NCI-H345 (cell line): Measurements from ENCODE around the gene LMF2.
"Not testable (repeated sequence)": the region's sequence is repeated elsewhere in the genome, so short reads cannot be mapped to it uniquely, and the experiment has no call there.

Source experiments
- DNase-seq: peaks from one replicate; lab custom pipeline; 2025; lab: John Stamatoyannopoulos, UW

The LMF2 gene

DNA sequence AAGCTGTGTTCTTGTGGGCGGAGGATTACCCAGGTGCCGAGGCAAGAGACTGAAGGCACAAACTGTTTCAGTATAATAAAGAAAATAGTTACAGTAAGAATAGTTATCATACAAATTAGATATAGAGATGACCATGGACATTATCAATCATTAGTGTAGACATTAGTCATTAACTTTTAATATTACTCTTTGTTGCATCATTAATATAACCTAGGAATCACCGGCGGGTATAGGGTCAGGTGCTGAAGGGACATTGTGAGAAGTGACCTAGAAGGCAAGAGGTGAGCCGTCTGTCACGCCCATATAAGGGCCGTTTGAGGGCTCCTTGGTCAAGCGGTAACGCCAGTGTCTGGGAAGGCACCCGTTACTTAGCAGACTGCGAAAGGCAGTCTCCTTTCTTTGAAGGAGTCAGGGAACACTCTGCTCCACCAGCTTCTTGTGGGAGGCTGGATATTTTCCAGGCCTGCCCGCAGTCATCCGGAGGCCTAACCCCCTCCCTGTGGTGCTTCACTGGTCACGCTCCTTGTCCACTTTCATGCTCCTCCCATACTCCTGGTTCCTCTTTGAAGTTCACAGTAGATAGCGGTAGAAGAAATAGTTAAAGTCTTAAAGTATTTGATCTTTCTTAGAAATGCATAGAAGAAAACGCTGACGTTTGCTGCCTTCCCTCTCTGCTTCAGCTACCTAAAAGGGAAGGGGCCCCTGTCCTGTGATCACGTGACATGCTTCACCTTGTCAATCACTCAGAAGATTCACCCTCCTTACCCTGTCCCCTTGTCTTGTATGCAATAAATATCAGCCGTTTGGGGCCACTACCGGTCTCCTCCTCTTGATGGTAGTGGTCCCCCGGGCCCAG is 26.6 kb upstream of the LMF2 start:
- DNase-seq = not testable (repeated sequence)

- no peak for DNase-seq
Measured at GRCh38 chr22:50532824-50533796, 25.6 kb upstream of the LMF2 start.

DNA sequence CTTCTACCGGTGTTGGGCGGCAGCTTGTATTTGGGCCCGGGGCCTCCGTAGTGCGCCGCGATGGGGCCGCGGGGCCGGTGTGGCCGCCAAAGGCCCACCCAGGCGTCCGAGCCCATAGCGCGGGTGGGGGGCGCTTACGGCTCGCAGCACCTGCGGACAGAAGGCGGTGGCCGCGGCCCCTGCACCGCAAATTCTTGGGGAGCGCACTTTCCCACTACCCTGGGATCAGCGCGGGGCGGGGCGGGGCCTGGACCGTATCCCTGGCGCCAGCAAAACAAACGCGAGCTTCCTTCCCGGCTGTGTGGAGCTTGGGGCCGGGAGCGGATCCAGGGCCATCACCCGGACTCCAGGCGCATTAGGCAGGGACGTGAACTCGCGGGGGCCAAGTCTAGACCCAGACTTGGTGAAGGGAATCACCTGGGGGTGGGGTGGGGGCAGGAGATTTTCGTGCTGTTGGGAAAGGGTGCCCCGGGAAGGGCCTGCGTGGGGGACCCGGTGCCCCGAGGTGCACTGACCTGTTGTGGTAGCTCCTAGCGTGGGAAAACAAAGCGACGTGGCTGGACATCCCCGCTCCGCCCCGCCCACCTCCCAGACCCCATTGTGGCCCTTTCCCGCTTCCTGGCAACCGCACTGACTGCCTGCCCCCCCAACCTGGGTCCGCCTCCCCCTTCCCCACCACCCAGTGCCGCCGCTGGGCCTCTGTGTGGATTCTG is 24.6 kb upstream of the LMF2 start:
- peak; percentile 39 for DNase-seq

GRCh38 chr22:50531546-50531961 is 24.1 kb upstream of the LMF2 start:
- peak; percentile 30 for DNase-seq

- DNase-seq = peak; percentile 34
Measured at GRCh38 chr22:50530877-50531545, 23.5 kb upstream of the LMF2 start.

GRCh38 chr22:50530580-50530876 is 23.0 kb upstream of the LMF2 start:
- no peak for DNase-seq

GRCh38 chr22:50529897-50530579 is 22.5 kb upstream of the LMF2 start, which contains the start of gene TYMP:
Gene TYMP, minus strand, starts transcription at chr22:50530012. Its CDS starts 303 bp downstream, at chr22:50529709.
- peak; percentile 8 for DNase-seq

GRCh38 chr22:50529416-50529896 is 22.0 kb upstream of the LMF2 start:
- no peak for DNase-seq

DNA sequence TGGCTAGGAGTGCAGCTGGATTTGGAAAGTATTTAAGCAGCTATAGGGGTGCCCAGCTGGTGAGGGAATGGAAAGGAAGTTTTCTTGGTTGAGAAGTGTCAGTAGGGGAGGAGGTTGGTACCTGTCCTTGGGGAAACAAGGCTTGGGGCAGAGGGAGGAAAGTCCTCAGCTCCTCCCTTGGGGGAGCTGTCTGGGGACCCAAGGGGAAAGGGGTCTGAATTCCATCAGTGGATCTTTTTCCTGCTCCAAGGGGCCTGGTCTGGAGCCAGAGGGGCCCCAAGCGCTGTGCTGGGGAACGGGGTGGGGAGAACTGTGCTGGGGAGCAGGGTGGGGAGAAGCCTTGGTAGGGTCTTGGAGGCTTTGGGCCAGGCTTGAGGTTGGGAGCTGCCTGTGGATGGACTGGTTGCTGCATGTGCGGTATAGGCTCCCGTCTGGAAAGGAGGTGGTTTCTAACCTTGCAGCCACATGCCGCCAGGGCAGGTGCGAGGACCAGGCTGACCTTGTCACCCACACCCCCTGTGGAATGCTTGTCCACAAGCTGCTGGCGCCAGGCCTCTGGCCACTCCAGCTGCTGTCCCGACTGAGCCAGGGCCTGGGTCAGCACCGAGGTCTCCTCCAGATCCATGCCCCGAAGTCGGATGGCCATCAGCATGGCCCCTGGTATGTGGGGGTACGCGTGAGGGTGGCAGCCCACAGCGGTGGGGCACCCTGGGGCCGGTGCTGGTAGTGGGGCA is 21.3 kb upstream of the LMF2 start:
- peak; percentile 8 for DNase-seq

- DNase-seq = no peak
Measured at GRCh38 chr22:50527921-50528681, 20.6 kb upstream of the LMF2 start.

GRCh38 chr22:50526834-50527801 is 19.6 kb upstream of the LMF2 start:
- DNase-seq = peak; percentile 13

GRCh38 chr22:50526108-50526833 is 18.8 kb upstream of the LMF2 start:
- DNase-seq = peak; percentile 70

DNA sequence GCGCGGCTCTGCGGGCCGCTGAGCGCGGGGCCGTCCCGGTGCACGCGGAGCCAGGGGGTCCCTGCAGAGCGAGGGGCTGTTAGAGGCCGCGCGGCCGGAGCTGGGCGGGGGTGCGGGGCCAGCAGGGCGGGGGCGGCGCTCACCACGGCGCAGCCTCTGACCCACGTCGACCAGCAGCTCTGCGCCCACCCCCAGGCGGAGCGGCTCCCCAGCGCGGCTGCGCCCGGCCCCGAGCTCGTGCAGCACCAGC is 18.3 kb upstream of the LMF2 start:
- DNase-seq = no peak

DNA sequence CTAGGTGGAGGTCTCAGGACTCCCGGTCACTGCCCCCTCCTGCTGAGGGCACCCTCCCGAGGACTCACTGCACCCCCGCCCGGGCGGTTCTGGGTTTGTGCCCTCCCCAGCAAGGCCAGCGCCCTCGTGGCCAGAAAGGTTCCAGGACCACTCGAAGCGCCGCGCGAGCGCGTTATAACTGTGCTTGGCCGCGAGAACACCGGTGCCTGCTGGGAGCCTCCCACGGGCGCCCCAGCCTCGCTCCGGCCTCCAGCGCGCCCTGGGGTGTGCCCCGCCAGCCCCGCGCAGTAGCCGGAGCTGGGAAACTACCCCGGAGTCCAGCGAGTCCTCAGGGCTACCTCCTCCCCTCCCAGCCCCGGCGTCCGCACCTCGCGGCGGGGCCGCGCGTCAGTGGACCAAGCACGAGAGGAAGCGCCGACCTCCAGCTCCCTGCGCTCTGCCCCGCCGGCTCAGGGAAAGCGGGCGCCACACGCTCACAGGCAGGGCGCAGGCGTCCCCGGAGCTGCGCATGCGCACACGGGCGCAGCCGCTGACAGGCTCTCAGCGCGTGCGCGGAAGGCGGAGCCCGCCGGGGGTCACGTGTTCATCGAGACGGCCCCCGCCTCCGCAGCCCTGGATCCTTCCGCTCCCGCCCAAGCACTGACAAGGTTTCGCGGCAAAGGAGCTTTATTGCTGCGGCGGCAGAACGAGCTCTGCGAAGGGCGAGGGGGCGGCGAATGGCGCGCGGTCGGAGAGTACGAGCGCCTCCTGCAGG is 17.8 kb upstream of the LMF2 start, which contains the start of gene SCO2:
Gene SCO2 (minus strand): TSS at position 495 of the 754 bp plus-strand sequence. CDS start 1,187 bp downstream, outside the sequence.
- peak; percentile 92 for DNase-seq

DNA sequence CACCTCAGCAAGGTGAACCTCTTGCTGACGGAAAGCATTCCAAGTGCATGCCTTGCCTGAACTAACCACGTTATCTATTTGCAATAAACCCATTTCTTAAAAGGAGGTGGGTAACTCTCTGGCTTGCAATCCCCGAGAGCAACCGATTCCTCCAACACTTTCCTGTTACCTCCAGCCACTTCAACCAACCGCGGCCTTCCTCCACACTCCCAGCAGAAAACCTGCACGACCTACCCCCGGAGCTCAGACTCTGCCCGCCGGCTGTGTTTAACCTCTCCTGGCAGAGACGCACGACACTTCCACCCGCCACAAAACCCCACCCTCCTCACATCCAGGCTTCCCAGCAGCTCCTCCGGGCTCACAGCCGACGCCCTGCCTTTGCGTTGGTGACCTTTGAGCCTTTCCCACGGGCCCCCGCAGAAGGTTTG is 17.2 kb upstream of the LMF2 start:
- no peak for DNase-seq

DNA sequence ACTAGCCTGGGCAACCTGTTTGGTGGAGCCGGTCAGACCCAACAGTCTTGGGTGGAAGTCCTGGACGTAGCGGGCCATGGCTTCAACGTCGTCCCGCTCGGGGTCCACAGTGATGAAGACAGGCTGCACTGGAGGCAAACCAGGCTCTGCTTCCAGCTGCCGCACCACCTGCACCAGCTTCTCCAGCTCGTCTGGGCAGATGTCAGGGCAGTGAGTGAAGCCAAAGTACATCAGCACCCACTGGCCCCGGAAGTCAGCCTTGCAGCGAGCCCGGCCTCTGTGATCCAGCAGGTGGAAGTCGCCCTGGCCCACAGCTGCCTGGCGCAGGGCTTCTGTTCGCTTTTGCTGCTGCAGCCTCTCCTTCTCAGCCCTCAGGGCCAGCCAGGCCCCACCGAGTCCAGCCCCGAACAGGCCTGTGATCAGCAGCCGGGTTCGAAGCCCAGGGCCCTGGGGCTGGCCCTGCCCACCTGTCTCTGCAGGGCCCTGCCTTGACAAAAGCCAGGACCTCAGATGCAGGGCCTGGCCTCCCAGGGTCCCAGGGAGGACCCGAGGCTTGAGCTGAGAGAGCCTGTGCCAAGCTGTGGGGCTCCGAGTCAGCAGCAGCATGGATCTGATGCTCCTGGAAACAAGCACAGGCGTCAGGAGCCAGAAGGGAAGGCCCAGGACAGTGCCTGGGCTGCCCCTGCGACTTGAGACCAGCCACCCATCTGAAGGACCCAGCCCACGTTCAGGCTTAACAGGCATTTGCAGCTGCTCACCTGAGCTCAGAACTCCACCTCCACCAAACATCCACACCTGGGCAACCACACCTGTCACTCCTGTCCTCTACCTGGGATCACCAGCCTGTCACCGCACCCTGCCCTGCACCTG is 16.5 kb upstream of the LMF2 start:
- DNase-seq = no peak
